T47D (cell line): ENCODE results near the gene DNAJC15.
"Not testable (repeated sequence)": the region's sequence is repeated elsewhere in the genome, so short reads cannot be mapped to it uniquely, and the experiment has no call there.

Experiments
- DNase-seq, 2 experiments: peaks; one replicate each; pipeline versions ENCODE4 v3.0.0 to v3.0.0-alpha.2; 2011 to 2012; ENCODE audit warnings: low read depth in 1 of 2, low spot score in 1 of 2
- JUND ChIP-seq: IDR thresholded peaks from 2 replicates; pipeline ENCODE4 v1.6.1; 2012; ENCODE audit warnings: low read depth
- in situ Hi-C: cut with HindIII; loops from 2 replicates; pipeline ENCODE4 v1.10.0; 2016; ENCODE audit warnings: low sequenced_read_pairs, low pct_unique_long_range_greater_than_20kb

The DNAJC15 gene

DNA sequence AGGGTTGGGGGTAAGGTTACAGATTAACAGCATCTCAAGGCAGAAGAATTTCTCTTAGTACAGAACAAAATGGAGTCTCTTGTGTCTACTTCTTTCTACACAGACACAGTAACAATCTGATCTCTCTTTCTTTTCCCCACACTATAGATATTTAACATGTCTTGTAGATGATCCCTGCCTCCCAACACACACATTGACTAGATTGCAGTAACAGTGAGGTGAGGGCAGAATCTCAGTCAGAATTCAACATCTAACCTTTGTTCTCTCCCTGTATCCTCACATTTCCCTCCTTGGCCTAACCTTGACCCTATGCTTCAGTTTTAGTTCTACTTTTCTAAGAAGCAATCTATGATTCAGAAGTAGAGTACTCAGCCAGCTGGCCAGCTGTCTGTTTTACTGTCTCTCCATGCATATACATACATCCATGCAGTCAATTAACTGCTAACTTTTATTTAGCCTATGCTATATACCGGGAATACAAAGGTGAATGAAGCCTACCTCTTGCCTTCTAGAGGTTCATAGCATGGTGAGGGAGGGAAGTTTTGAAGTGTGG lies 18.1 kb downstream of the DNAJC15 start:
- DNase-seq: no peak
- no peak for TF ChIP-seq JUND
- in situ Hi-C loops: no loop called here

GRCh38 chr13:43042410-43042921 lies 19.1 kb downstream of the DNAJC15 start:
- DNase-seq: no peak
- in situ Hi-C loops: no loop called here
- no peak for TF ChIP-seq JUND

DNA sequence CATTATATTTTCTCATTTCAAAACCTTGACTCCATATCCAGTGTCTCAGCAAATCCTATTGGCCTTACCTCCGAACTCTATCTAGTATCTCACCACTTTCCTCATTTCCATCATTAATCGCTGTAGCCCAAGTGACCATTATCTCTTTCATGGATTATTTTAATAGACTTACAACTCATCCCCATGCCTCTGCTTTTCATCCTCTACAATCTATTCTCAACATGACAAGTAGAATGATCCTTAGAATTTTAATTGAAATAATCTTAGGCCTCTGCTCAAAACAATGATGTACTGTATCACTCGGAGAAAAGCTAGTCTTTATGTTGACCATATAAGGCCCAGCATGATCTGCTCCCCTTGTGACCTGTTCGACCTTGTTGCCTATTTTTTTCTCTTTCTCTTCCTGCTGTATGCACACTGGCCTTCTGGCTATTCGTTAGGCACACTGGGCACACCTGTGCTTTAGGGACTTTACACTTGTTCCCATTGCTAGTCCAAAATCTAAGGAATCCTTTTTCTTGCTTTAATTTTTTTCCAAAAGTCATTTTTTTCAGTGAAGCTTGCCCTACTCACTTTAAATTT lies 21.4 kb downstream of the DNAJC15 start:
- in situ Hi-C loops: no loop called here
- no peak for TF ChIP-seq JUND
- DNase-seq: no peak

- DNase-seq, in situ Hi-C loops: not testable (repeated sequence)
Measured at GRCh38 chr13:43045302-43045773, 22.0 kb downstream of the DNAJC15 start.

- no peak for DNase-seq
- in situ Hi-C loops: no loop called here
- TF ChIP-seq JUND: no peak
Measured at GRCh38 chr13:43046259-43046658, 22.9 kb downstream of the DNAJC15 start.

- DNase-seq: peak in 1 of 2 experiments; percentile 20
- TF ChIP-seq JUND: no peak
- in situ Hi-C loops: no loop called here
Measured at GRCh38 chr13:43054803-43055802, 31.7 kb downstream of the DNAJC15 start.

DNA sequence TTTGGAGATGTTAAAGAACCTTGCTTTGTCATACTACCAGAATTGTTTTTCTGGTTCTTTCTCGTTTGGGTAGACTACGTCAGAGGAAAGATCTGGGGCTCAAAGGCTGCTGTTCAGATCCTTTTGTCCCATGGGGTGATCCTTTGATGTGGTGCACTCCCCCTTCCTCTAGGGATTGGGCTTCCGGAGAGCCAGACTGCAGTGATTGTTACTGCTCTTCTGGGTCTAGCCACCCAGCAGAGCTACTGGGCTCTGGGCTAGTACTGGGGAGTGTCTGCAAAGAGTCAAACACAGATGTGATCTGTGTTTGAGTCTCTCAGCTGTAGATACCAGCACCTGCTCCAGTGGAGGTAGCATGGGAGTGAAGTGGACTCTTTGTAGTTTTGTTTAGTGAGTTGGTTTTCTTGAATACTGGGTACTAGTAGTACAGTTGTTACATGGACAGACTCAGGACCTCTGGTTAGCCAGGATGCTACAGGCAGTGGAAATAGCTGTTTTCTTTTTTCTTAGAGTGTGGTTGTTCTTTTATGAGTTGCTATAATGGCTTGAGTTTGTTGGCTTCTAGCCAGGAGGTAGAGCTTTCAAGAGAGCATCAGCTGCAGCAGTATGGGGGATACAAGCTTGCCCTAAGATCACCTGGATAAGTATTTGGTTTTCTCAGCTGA lies 34.4 kb downstream of the DNAJC15 start:
- DNase-seq: no peak
- no peak for TF ChIP-seq JUND
- in situ Hi-C loops: no loop called here

GRCh38 chr13:43058318-43058674 lies 34.9 kb downstream of the DNAJC15 start:
- DNase-seq: peak in 1 of 2 experiments; percentile 38
- in situ Hi-C loops: no loop called here
- TF ChIP-seq JUND: no peak

GRCh38 chr13:43058831-43059230 lies 35.4 kb downstream of the DNAJC15 start:
- in situ Hi-C loops: no loop called here
- no peak for DNase-seq
- no peak for TF ChIP-seq JUND

DNA sequence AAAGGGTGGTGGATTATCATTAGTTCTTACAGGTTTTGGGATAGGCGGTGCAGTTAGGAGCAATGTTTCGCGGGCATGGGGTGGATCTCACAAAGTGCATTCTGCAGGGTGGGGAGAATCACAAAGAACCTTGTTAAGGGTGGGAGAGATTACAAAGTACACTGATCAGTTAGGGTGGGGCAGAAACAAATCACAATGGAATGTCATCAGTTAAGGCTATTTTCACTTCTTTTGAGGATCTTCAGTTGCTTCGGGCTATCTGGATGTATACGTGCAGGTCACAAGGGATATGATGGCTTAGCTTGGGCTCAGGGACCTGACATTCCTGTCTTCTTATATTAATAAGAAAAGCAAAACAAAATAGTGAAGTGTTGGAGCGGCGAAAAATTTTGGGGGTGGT lies 36.4 kb downstream of the DNAJC15 start:
- in situ Hi-C loops, DNase-seq: not testable (repeated sequence)

DNA sequence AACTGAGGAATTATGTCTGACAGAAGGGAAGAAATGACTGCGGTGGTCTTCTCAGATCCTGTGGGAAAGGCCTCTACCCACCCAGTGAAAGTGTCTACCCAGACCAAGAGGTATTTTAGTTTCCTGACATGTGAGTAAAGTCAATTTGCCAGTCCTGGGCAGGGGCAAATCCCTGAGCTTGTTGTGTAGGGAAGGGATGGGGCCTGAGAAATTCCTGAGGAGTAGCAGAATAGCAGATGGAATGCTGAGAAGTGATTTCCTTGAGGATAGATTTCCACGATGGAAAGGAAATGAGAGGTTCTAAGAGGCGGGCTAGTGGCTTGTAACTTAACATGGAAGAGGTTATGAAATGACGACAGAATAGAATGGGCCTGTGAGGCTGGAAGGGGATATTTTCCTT lies 37.4 kb downstream of the DNAJC15 start:
- DNase-seq, in situ Hi-C loops: not testable (repeated sequence)

DNA sequence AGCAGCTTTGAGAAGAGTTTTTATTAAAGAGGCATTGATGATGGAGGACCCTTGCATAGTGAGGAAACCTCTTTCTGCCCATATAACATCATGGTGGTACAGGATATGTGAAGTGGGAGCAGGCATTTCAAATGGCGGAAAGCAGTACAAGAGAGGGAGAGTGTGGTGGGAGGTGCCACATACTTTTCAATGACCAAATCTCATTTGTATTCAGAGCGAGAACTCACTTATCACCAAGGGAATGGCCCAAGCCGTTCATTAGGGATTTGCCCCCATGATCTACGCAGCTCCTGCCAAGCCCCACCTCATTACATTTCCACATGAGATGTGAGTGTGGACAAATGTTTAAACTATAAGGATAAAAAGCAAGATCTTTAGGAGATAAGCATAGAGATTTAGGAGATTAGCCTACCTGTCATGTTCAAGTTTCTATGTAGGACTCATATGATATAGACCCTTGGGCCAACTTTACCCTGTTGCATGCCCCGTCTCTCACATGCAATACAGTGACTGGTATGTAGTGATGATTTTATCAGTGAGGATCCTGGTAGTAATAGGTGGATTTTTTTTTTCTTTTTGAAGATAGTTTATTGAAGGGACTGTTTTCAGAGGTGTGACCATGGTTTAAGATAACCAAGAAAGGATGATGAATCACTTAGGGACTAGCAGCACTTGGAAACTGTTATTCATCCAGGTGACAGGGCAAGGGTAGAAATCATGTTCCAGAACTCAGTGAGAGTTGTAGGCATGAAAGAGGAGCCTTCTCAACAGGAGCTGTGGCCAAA lies 38.3 kb downstream of the DNAJC15 start:
- in situ Hi-C loops: no loop called here
- no peak for DNase-seq
- TF ChIP-seq JUND: no peak
